Measurements from ENCODE around the gene ADO. TPM values are rescaled to one million over a fixed set of nuclear protein-coding genes. Genes with fewer than 3 reads are reported as not detected.

Gene ADO
- total and polyA plus RNA-seq, 2 of the 4 experiments (the other 2 are of a cell fraction) = 8.0 to 8.1 TPM

GRCh38 chr10:62794306-62794705 lies 10.2 kb upstream of the ADO start:
- no peak overlapping the region for H3K4ac ChIP-seq (ENCODE audit: low read depth, low read length)
- POLR2A ChIA-PET (ENCODE audit: unreplicated experiment) = interaction anchor here (0.6 kb wide), 1 partner anchor 93 kb away, joined by 3 read pairs; no protein-coding TSS in a partner anchor
- no peak overlapping the region for H2BK20ac ChIP-seq (ENCODE audit: low read depth, low read length)
- no peaks in the 10 kb centered on the region for H3K9me3 ChIP-seq (ENCODE audit: control insufficient read depth, insufficient read depth, low read length)
- H3K36me3 ChIP-seq (ENCODE audit: control insufficient read depth, insufficient read depth, low read length) = no peaks in the 10 kb centered on the region
- no peak overlapping the region for H3K56ac ChIP-seq (ENCODE audit: extremely low read depth, insufficient read depth, low read length)
- no peak overlapping the region for H3K4me2 ChIP-seq (ENCODE audit: low read depth, low read length)
- H4K8ac ChIP-seq (ENCODE audit: low read depth in 2 of 2, low read length in 2 of 2) = no peak overlapping the region
- H4K91ac ChIP-seq (ENCODE audit: insufficient read depth, low read depth, low read length) = no peak overlapping the region
- no peak overlapping the region for H3K14ac ChIP-seq (replicated peaks; ENCODE audit: low read depth, low read length)
- H3K27ac ChIP-seq (ENCODE audit: insufficient read depth, low read length) = no peak overlapping the region
- H2BK15ac ChIP-seq (ENCODE audit: low read depth, low read length) = no peak overlapping the region
- no peak for TF ChIP-seq RAD21 (IDR thresholded peaks at IDR 0.05; ENCODE audit: low read length)
- no peak for TF ChIP-seq RFX5 (IDR thresholded peaks at IDR 0.05; ENCODE audit: low read depth, low read length)
- TF ChIP-seq FOS (IDR thresholded peaks at IDR 0.05; ENCODE audit: low read depth, low read length) = no peak
- no peak for TF ChIP-seq MAFK (IDR thresholded peaks at IDR 0.05; ENCODE audit: low read depth, low read length)
- no CpG with 5 or more reads among the region's 1 CpG for WGBS, 2 experiments (ENCODE audit: extremely low coverage in 2 of 2, insufficient read length in 1 of 2)
- CTCF ChIA-PET = no interaction called here
- H2AFZ ChIP-seq (replicated peaks; ENCODE audit: low read length, poor library complexity) = no peak overlapping the region
- H2AK5ac ChIP-seq (ENCODE audit: low read depth, low read length) = no peak overlapping the region
- H3K79me1 ChIP-seq (ENCODE audit: low read depth in 1 of 2, low read length in 2 of 2) = no peaks in the 10 kb centered on the region
- H2BK120ac ChIP-seq (ENCODE audit: low read depth, low read length) = no peak overlapping the region
- in situ Hi-C loops (cut with MboI; ENCODE audit: low sequenced_read_pairs) (no loop called here), dilution Hi-C loops (cut with HindIII; ENCODE audit: low sequenced_read_pairs, unreplicated experiment) (no loop called here), intact Hi-C loops (cut with micrococcal nuclease) (no loop called here)
- H2BK5ac ChIP-seq (ENCODE audit: low read depth, low read length, poor library complexity, severe bottlenecking) = no peak overlapping the region
- BruUV-seq (replicated peaks) = no TSS peak
- H4K20me1 ChIP-seq (ENCODE audit: insufficient read depth, low read length) = no peaks in the 10 kb centered on the region
- no peaks in the 10 kb centered on the region for H3K4me1 ChIP-seq (ENCODE audit: control insufficient read depth, insufficient read depth, low read length)
- no peak overlapping the region for H3K4me3 ChIP-seq (ENCODE audit: insufficient read depth, low read depth, low read length)
- DNase-seq (no peak), ATAC-seq (ENCODE audit: low read depth) (no peak)
- H3K9ac ChIP-seq (ENCODE audit: low read depth, low read length) = no peak overlapping the region
- no peak overlapping the region for H3K23ac ChIP-seq (ENCODE audit: low read depth, low read length)
- no peaks in the 10 kb centered on the region for H3K9me1 ChIP-seq (ENCODE audit: insufficient read depth, low read length)
- H3K18ac ChIP-seq (ENCODE audit: low read depth, low read length) = no peak overlapping the region
- H3K27me3 ChIP-seq (ENCODE audit: control insufficient read depth, insufficient read depth, low read length) = peaks cover 19% of the 10 kb centered on the region
- H2AK9ac ChIP-seq (replicated peaks; ENCODE audit: low read depth, low read length, poor library complexity) = no peak overlapping the region
- no peak overlapping the region for H4K5ac ChIP-seq (ENCODE audit: low read depth, low read length)

Measured in IMR-90 (cell line).